ENCODE data around the gene ASB15. TPM values are rescaled to one million over a fixed set of nuclear protein-coding genes. Genes with fewer than 3 reads are reported as not detected.

Gene ASB15
- total and polyA plus RNA-seq, 2 of the 8 experiments (the other 6 are each of a cell fraction or from before 2014, with no cell fraction given): not detected

DNA sequence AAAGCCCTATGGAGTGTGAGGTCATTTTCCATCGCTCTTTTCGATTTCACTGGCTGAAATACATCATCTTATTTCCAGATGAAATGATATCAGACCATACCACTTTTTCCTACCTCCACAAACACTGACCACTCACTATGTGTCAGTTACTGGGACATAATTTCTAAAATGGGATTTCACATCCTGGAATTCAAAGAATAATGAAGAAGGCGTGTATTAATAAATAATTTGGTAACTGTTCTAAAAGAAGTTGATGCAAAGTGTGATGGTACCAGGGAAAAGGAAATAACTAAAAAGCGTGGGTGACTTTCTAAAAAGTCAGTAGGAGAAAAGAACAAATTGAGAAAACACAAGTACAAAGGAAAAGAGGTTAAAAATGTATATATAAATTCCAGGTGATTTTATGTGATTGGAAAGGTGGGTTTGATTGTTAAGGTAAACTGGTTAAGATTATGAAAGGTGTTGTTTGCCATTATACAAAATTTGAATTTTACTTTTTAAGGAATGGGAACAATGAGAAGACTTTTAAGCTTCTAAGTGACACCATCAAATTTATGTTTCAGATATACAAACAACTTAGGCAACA, 43.2 kb upstream of the ASB15 start (continued):
- TF ChIP-seq SIRT6 (IDR thresholded peaks at IDR 0.05; ENCODE audit: low read length) (no peak), SP2 (IDR thresholded peaks at IDR 0.05; ENCODE audit: low read length) (no peak), RFX5 (IDR thresholded peaks at IDR 0.05; ENCODE audit: borderline replicate concordance, low read depth, low read length) (no peak), RBBP5 (IDR thresholded peaks at IDR 0.05; ENCODE audit: borderline replicate concordance, low read depth, low read length) (no peak)
